Left ventricle myocardium superior (tissue), 1 donor: ENCODE data around the gene HTR3C. TPM values are rescaled to one million over a fixed set of nuclear protein-coding genes. Genes with fewer than 3 reads are reported as not detected.

ENCODE experiments used
- ATAC-seq: fragments of 200-7000 bp; cut with Tn5 transposase; one replicate; pipeline ENCODE4 v1.9.1; 2020; ENCODE audit warnings: mild to moderate bottlenecking, moderate library complexity
- DNase-seq: peaks from one replicate; pipeline ENCODE4 v3.0.0-alpha.2; 2020
- intact Hi-C: fragments of 100-400 bp; cut with micrococcal nuclease; formaldehyde crosslinking; loops from one replicate; pipeline ENCODE4 v1.11.0; 2022
- total RNA-seq: library from RNA; stranded (reverse); fragmentation: NEBNext Ultra II Directional; extraction: Animal tissue kit (Norgen Biotek cat#: 25700); gene quantifications from one replicate; pipeline ENCODE4 v1.2.1, GENCODE V29; 2021
- donor health status: DM: no; HTN: yes; CAD: no; lungs with severe emphysema.

The HTR3C gene
- total RNA-seq, 1 donor from 2014 or later = not detected

DNA sequence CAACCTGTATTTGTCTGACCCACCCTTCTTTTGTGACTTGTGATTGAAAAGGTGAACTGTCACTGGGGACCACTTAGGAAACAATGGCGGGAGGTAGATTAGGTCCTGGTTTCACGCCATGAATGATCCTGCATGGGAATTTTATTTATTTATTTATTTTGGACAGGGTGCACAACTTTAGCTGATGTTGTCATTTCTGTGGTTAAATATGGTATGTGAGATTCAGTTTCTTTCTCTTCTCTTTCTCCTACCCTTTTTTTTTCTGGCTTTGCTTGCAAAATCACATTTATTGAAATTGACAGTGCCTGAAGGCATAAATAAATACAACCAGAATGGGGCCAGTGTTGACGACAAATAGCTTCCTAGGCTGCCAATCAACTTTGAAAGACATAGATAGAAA lies 26.0 kb downstream of the HTR3C start:
- ATAC-seq = no peak
- no peak for DNase-seq
- intact Hi-C loops = no loop called here

- ATAC-seq = no peak
- intact Hi-C loops = no loop called here
- DNase-seq = no peak
These were observed 28.4 kb downstream of the HTR3C start for GRCh38 chr3:184081116-184081830.

DNA sequence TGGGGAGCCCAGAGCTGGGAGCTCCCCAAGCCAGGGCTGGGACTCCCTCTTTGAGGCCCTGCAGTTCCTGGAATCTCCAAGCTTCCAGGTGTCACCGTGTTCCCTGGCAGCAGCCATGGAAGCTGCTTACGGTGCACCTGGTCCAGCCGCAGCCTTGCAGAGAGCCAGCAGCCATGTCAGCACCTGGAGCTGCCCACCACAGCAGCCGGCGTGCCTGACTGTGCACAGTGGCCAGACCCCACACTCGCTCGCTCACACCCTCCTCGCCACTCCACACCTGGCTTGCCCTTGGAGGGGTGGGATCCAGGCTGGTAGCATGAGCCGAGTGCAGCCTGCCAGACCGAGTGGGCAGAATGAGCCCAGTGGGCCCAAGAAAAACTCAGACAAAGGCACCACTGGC lies 29.2 kb downstream of the HTR3C start:
- intact Hi-C loops = no loop called here
- no peak for ATAC-seq
- DNase-seq = no peak

DNA sequence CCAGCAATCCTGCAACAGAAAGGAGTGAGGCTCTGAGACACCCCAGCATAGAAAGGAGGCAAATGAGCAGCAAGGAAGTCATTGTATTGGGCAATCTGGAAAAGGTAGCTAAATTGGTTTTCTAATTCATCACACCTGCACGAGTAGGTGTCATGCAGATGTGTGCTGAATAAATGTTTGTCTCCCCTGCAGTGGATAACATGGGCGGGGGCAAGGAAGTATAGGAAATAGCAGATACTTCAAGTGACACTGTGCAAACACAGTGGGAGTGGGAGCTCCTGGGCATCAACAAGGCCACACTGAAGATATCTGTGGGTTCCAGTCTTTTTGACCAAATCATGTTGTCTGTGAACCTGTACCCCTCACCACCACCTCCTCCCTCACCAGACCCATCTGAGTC lies 29.6 kb downstream of the HTR3C start:
- no peak for DNase-seq
- ATAC-seq = no peak
- intact Hi-C loops = no loop called here

GRCh38 chr3:184085389-184085852 lies 32.6 kb downstream of the HTR3C start:
- intact Hi-C loops = no loop called here
- ATAC-seq (no peak), DNase-seq (no peak)

- ATAC-seq (no peak), DNase-seq (no peak)
- intact Hi-C loops = no loop called here
These were observed 39.4 kb downstream of the HTR3C start for GRCh38 chr3:184092199-184092598.

GRCh38 chr3:184096811-184097383 lies 44.0 kb downstream of the HTR3C start, which contains the start of gene HTR3E:
Gene HTR3E, plus strand, starts transcription at chr3:184097064. Its CDS starts 466 bp downstream, at chr3:184097530.
- intact Hi-C loops = no loop called here
- ATAC-seq (no peak), DNase-seq (no peak)

DNA sequence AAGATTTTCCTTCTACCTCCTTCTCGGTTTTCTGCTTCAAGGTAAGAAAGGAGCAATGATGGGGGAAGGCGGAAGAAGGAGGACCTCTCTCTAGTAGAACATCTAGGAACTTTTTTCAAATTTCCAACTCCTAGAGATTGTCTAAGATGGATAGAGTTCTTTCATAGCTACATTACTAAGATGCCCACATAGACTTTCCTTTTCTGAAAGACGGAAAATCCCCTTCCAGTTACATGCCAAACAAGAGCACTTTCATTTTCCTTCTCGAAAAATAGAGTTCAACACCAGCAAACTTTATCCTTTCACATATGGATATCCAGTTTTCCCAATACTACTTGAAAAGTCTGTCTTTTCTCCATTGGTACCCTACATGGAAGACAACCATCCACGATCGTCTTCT lies 44.7 kb downstream of the HTR3C start:
- intact Hi-C loops = no loop called here
- DNase-seq (no peak), ATAC-seq (no peak)

DNA sequence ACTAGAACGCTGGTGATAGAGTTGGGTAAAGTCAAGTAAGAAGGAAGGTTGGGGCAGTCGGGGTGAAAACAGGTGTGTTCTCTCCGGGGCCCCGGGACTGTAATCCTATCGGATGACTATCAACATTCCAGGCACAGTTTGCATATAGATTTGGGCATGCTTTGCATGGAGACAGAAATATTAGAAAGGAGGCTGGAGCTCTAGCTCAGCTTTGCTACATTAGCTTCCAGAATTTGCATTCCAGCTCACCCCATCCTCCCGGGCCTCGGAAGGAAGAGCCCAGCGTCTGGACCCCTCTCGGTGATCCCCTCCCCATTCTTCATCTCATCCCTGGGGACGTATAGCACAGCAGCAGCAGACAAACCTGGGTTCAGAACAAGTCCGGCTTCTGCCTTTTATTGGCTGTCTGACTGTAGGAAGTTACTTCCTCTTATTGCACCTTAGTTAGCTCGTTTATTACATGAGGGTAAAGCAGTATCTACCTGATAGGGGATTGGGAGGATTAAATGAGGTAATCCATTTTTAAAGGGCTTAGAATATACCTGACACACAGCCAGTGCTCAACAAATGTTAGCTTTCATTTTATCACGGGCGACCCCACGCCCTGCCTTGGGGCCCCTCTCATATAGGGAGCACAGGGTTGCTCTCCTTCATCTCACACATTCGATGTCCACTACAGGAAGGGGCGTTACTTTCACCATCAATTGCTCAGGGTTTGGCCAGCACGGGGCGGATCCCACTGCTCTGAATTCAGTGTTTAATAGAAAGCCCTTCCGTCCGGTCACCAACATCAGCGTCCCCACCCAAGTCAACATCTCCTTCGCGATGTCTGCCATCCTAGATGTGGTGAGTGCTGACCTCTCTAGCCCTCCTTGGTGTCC lies 47.2 kb downstream of the HTR3C start:
- intact Hi-C loops = no loop called here
- no peak for ATAC-seq

More for the DNA sequence above, 47.2 kb downstream of the HTR3C start:
- no peak for DNase-seq

Other genes starting within 250 kb of the HTR3C start
- 2.3 TPM for gene MAP6D1, start 227.5 kb upstream of the HTR3C start, total RNA-seq
- 58.0 TPM for gene PARL, start 168.2 kb upstream of the HTR3C start, total RNA-seq
- 44.1 TPM for gene ABCC5, start 35.2 kb upstream of the HTR3C start, total RNA-seq
- gene HTR3D, start 21.3 kb upstream of the HTR3C start, total RNA-seq = not detected
- not detected for gene HTR3E, start 44.0 kb downstream of the HTR3C start, total RNA-seq
- 33.1 TPM for gene EIF2B5, start 82.3 kb downstream of the HTR3C start, total RNA-seq
- 76.8 TPM for gene DVL3, start 102.3 kb downstream of the HTR3C start, total RNA-seq
- 318 TPM for gene AP2M1, start 121.8 kb downstream of the HTR3C start, total RNA-seq
- 75.6 TPM for gene ABCF3, start 133.2 kb downstream of the HTR3C start, total RNA-seq
- gene VWA5B2, start 176.5 kb downstream of the HTR3C start, total RNA-seq = not detected
- gene ALG3, start 195.9 kb downstream of the HTR3C start, total RNA-seq = 18.5 TPM
- gene EEF1AKMT4, start 196.6 kb downstream of the HTR3C start, total RNA-seq = 1.6 TPM
- gene CAMK2N2, start 208.5 kb downstream of the HTR3C start, total RNA-seq = not detected
- not detected for gene ECE2, start 223.0 kb downstream of the HTR3C start, total RNA-seq
- 242 TPM for gene PSMD2, start 246.2 kb downstream of the HTR3C start, total RNA-seq